ENCODE results near the gene WFDC5. TPM values are rescaled to one million over a fixed set of nuclear protein-coding genes. Genes with fewer than 3 reads are reported as not detected.

Gene WFDC5
- polyA plus RNA-seq, 1 donor, result not detected

DNA sequence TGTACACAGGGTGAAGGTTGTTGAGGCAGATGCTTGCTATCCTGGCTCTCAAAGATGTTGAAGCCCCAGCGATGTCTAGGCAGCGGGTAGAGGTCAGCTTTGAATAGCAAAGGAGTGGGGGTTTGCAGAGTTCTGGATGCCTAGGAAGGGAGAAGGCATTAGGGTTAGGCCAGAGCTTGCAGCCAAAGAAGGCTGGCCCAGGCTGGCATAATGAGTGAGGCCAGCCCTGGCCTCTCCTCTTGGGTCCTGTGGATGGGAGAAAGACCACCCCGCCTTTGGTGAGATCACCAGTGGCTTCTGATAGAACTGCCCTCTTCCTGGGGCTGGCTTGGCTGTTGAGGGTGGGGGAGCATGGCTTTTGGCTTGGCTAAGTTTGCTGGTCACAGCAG, 406 bp upstream of the WFDC5 start:
- DNase-seq (ENCODE audit: low read depth), result no peak

DNA sequence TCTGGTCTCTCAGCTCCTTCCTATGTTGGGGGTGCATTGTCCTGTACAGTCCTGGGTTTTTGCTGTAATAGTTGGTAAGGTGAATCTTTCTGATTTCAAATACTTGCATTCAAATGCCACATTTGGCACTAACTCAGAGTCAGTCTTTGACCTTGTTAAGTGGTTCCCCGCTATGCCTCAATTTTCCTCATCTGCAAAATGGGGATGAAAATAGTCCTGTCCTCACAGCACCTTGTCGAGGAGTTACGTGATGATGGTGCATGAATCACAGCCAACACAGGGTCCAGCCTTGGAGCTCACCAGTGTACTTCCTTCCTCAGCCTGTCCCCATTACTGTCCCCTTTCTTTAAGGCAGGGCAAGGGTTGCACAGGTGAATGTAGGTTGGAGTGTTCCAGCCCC, 1.1 kb downstream of the WFDC5 start:
- DNase-seq (ENCODE audit: low read depth), result no peak

DNA sequence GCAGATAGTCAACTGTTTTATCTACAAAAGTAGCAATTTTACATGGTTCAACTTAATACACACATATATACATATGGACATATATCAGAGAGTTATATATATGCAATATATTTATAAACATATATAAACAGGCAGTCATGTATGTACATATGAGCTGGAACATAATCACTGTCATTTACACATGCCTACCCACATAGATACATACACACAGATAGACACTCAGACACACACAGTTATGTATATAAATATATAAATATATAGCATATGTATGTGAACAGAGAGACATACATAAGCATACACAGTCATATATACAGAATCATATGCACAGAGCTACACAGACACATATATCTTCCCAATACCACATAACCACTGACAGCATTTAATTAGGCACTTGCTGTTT, 2.2 kb downstream of the WFDC5 start:
- no peak for DNase-seq (ENCODE audit: low read depth)

DNA sequence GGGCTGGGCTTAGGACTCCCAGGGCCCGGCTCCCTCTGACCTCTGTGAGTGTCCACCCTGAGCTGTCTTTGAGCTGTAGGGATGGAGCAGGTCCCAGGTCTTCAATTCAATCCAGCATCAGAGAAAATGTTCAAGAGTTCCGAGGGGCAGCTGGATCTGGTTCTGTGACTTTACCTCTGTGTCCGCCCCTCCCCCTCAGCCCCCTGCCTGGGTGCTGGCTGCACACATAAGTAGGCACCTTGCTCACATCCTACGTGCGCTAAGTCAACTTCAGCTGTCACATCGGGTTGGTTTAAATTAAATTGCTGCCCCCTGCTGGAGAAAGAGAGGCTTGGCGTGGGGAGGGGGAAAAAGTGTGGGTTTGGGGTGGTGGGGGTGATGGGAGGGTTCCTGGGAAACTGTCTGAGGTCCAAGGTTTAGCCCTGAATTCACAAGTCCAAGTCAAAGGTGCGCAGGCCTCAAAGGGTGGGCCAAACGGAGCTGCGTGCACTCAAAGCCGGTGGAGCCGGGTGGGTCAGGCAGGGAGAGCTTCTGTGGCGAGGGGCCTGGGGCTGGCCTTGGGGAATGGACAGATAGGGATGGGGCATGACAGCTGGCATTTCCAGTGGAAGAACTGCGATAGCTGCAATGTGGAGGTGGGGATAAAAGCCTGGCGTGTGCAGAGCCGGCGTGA, 3.0 kb downstream of the WFDC5 start:
- no peak for DNase-seq (ENCODE audit: low read depth)

DNA sequence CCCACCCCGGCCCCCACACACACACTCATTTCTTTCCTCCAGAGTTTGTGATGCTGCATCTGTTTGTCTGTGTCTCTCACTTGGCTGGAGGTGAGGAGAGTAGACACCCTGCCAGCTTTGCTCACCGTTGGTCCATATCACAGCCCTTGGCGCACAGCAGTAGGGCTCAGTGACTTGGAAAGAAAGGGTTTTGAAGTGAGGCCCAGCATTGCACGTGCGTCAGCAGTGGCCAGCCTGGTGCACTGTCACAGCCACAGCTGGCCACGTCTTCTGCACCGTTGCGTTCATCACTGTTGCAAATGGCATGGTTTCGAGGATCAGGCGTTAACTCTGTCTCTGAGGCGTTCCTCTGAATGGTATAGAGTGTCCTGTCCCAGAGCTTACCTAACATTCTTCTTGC, 3.7 kb downstream of the WFDC5 start:
- no peak for DNase-seq (ENCODE audit: low read depth)

DNA sequence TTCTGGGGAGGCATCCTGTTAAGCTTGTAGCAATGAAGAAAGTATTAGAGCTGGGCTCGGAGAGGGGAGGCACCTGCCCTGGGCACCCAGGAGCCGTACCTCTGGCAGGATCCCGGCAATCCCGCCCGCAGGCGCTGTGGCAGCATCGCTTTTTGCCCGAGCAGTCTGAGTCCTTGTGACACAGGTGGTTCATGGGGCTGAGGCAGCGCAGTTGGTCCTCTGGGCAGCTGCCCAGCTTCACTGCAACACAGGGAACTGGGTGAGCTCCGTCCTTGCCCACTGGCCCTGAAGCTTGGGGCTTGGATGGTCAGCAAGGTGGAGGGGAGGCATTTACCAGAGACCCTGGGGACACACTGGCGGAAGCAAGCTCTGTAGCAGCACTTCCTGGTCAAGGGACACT, 4.7 kb downstream of the WFDC5 start:
- no peak for DNase-seq (ENCODE audit: low read depth)

DNA sequence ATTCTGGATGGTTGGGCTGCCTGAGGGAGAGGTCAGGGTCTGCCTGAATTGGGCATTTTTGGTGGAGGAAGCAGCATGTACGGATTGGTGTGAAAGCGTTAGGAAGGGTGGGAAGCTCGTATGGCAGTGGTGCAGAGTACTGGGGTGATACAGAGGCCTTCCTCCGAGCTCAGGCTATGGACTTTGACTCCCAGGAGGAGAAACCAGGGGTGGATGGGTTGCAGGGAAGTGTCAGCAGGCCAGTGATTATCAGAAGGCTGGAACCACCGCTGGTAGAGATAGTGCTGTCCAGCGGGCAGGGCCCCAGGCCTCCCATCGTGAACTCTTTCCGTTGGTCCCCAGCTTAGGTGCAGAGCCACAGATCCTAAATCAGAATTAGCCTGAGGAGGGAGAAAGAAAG, 5.3 kb downstream of the WFDC5 start:
- DNase-seq (ENCODE audit: low read depth), result no peak

DNA sequence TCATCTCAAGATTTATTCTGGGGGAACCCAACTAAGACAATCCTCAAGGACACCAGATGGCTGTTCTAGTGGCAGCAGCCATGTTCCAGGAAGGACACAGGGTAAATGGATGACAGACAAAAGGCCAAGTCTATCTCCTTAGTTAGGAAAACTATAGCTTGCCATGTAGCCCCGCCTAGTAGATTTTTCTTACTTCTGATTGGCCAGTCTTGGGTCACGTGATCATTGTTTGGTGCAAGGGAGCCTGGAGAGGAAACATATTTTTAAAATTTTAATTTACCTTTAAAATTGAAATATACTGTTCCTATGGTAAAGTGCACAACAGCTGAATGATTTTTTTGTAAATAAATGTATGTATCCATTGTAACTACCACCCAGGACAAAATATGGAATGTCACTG, 9.7 kb downstream of the WFDC5 start:
- DNase-seq (ENCODE audit: low read depth), result no peak

DNA sequence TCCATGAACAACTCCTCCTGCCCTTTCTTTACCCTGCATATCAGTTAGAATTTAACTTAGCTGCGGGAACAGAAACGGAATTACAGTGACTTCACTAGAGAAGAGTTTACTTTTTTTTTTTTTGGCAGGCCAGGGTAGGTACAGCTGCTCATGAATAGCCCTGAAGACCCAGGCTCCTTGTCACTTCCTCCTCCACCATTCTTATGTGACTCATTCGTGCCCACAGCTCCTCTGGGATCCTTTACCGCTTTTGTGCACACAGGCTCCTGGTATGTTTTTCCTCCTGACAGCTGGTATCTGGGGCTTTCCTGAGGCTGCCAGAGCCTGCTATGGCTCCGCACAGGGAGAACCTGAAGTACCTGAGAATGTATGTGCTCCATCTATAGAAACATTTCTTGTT, 10.2 kb downstream of the WFDC5 start:
- no peak for DNase-seq (ENCODE audit: low read depth)

DNA sequence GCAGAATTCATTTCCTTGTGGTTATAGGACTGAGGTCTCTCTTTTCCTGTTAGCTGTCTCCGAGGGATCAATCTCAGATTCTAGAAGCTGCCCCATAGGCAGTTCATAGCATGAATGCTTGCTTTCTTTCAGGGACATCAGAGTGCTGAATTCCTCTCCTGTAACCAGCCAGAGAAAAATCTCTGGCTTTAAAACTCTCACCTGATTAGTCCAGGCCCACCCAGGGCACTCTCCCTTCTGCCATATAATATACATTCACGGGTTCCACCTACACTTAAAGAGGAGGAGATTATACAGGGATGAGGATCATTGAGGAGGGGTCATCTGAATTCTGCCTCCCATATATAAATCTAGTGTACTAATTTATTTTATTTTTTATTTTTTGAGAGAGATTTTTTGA, 11.9 kb downstream of the WFDC5 start:
- DNase-seq (ENCODE audit: low read depth), result no peak

DNA sequence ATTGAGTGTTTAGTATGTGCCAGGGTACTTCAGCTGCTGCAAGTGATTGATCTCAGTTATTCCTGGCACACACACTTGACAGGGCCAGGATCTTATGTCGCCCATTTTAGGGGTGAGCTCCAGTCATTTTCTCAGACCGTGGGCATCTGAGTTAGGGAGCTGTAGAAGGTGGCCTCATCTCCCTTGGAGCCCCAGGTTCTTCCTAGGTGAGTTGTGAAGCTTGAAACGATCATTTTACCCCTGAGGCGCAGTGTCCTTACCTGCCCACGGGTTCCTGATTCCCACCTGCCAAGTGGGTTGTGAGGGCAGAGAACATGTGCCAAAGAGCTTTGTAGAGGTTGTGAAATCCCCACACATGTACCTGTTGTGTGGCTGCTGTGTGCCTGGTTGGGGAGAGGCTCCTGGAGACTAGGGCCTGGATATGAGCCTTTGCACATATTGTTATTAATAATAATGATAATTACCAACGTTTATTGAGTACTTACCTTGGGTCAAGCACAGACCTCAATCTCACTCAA, 13.6 kb downstream of the WFDC5 start:
- no peak for DNase-seq (ENCODE audit: low read depth)

DNA sequence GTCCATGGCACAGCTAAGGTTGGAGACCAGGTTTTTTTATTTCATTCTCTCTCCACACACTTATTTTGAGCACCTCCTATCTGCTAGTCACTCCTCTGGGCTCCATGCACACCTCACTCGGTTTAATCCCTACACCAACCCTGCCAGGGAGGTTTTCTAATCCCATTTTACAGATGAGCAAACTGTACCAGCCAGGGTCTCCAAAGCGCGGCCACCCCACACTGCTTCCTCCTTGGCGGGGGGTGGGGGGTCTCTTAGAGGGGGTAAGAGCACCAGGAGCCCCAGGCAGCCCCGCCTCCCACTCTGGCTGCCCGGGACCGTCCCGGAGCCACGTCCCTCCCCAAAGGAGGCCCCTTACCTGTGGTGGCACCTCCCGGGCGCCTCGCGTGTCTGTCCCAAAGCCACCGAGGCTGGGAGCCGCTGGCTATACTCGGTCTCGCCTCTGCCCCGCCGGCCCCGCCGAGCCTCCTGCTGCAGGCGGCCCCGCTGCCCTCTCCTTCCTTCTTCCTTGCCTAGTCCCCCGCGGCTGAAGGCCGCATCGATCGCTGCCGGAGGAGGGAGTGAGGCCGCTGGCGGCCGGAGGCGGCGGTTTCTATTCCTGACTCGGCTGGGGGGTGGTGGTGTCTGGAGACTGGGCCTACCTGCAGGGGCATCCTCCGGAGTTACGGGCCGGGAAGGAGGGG, 14.3 kb downstream of the WFDC5 start, which contains the start of gene KCNS1:
TSS of gene KCNS1 (minus strand) at position 565 of the 683 bp plus-strand sequence. CDS start 1,891 bp downstream, outside the sequence.
- no peak for DNase-seq (ENCODE audit: low read depth)

DNA sequence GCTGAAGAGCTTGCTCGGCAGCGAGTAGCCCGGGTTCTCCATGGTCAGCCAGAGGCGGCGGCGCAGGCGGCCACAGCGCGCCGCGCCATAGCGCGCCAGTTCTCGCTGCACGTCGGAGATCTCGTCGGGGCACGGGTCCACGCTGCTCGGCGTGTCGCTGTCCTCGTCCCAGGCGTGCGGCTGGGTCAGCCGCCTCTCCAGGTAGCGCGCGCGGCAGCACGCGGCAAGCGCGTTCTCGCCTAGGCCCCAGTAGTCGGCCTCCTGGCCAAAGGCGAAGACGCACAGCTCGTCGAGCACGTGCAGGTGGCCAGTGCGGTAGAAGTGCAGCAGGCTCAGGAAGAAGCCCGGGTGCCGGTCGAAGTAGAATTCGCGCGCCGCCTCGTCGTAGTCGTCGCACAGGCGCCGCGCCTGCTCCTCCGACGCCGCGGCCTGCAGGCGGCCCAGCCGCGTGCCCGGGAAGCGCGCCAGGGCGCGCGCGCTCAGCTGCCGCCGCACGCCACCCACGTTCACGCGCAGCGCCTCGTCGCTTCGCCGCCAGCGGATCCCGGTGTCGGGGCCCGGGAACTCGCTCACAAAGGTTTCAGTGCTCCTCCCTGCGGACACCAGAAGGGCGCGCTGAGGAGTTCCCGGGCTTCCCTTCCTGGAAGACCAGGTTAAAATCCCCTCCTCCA, 16.7 kb downstream of the WFDC5 start:
- DNase-seq (ENCODE audit: low read depth), result no peak

DNA sequence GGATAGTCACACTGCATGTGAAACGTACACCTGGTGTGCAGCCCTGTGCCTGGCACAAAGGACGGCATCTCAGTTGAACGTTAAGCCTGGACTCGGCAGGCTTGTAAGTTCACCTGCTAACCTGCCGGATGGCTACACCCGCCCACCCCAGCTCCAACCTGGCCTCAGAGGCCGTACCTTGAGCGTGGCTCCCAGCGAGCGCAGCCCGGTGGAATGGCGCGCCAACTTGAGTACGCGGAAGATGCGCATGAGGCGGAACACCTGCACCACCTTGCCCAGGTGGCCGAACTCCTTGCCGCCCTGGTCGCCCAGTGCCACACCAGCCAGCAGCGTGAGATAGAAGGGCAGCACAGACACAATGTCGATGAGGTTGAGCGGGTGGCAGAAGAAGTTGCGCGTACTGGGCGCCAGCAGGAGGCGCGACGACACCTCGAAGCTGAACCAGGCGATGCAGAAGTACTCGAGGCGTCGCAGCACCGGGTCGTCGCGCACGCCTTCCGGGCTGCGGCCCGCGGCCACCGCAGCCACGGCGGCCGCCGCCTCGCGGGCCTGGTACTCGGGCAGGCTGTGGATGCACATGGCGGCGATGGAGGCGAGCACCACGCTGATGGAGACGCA, 17.4 kb downstream of the WFDC5 start:
- no peak for DNase-seq (ENCODE audit: low read depth)

DNA sequence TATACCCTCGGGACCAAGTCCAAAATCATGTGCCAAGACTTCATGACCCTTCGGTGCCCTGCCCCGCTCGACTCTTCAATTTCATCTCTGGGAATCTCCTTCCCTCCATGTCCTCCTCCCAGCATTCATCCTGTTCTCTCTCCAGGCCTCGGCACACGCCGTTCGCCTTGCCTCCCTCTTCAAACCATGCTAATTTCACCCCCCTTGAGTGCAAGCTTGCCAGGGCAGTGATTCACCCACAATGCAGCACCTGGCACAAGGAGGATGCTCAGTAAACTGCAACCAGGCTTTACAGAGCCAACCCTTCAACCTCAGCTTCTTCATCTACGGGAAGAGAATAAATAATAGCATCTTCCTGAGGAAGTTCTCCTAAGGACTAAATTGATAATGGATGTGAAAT, 18.2 kb downstream of the WFDC5 start:
- DNase-seq (ENCODE audit: low read depth), result no peak

DNA sequence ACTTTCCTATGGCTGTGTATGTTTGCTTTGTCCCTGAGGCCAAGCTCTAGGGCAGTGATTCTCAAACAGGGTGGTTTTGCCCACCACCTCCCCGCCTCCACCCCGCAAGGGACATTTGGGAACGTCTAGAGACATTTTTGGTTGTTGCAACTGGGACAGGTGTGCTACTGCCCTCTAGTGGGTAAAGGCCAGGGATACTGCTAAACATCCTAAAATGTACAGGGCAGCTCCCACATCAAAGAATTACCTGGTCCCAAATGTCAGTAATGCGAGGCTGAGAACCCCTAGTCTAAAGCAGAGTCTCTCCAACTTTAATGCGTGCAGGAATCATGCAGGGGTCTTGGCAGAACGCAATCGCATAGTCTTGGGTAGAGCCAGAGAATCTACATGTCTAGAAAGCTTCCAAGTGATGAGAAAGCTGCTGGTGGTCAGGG, 19.2 kb downstream of the WFDC5 start:
- DNase-seq (ENCODE audit: low read depth), result peak; percentile 16

DNA sequence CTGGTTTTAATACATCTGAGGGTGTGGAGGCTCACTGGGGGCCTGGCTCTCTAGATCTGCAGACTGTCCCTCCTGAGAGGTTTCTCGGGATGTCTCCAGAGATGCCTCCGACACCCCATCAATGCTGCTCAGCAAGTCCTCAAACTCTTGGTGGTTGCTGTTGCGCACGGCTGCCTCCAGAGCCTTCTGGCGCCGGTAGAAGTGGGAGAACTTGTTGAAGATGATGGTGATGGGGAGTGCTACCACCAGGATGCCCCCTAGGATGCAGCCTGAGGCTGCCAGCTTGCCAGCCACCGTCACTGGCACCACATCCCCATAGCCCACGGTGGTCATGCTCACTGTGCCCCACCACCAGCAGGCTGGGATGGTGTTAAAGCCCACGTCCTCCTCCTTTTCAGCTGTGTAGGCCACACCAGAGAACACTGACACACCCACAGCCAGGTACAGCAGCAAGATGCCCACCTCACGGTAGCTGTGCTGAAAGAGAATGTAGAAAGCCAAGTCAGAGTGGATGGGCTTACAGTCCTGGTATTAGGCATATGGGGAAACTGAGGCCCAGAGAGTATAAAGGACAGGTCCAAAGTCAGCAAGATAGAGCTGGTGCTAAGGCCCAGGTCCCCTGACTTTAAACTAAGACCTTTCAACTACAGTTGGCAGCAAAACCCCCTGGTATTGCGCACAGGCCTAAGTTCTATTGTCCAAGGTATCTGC, 20.0 kb downstream of the WFDC5 start:
- DNase-seq (ENCODE audit: low read depth), result no peak

DNA sequence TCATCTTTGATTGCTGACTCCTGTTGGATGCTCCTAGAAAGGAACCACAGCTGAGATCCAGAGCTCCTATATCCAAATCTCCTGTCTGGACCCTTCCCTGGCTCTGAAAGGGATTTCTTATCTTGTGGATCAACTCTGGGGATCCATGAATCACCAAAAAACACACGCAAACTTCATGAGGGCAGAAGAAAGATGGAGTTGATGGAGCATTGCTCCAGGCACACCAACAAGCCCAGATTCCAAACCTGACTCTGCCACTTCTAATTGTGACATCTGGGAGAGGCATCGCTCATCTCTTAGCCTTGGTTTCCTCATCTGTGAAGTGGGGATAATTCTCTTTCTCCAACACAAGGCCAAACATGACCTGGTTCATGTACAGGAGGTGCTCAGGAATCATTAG, 20.8 kb downstream of the WFDC5 start:
- DNase-seq (ENCODE audit: low read depth), result no peak

DNA sequence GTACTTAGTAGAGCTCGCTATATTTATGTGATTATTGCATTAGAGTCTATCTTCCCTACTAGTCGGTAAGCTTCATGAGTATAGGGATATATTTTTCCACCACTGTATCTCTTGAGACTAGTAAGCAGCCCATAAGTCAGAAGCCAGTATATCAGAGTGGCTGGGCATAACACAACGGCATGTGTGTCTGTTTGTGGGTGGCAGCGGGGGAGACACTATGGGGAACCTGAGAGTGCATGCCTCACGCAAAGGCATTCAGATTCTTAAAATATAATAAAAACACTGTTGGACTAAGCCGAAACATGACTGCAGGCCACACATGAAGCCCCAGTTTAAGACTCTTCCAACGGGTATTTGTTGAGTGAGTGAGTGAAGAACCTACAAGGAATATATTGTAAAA, 22.1 kb downstream of the WFDC5 start:
- no peak for DNase-seq (ENCODE audit: low read depth)

DNA sequence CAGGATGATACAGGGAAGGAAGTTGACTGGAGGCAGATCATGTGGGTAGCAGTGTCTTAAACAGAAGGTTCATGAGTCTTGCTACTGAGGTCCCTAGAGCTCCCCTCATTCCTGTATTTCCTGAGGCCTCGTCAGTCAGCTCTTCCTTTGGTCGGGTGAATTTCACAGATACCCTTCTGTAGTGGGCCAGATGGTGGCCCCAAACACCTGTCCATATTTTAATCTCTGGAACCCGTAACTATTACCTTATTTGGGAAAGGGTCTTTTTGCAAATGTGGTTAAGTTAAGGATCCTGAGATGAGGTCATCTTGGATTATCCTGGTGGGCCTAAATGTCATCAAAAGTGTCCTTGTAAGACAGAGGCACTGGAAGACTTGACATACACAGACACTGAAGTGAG, 23.6 kb downstream of the WFDC5 start:
- DNase-seq (ENCODE audit: low read depth), result no peak

DNA sequence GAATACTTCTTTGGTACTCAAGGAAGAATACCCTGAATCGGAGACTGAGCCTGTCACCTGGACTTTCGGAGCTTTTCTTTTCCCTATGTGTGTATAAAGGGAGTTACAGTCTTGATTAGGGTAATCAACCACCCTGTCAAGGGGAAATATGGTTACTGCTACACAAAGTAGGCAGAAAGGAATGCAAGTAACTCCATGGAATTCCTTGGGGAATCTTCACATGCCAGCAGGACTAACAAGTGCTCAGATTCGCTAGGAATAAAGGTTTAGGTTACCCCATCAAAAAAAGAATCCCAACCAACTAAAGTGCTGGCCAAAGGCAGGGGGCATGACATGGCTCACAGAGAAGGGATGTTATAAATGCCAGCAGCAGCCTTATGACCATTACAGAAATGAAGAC, 24.5 kb downstream of the WFDC5 start:
- DNase-seq (ENCODE audit: low read depth), result no peak

DNA sequence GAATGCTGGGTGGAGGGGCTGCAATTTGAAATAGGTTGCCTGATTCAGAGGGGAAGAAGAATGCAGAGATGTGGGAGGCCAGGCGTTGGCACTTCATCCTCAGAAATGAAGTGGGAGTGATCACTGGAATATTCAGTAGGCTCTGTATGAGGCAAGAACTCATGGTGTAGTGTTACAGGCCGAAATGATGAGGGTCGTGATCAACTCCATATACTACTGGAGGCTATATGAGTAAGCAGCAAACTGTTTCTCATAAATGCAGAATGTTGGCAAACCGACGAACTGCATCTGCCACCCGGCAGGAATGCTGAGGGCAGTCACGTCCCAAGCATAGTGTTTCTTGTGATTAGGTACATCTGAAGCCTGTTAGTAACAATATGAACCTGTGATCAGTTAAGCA, 26.7 kb downstream of the WFDC5 start:
- no peak for DNase-seq (ENCODE audit: low read depth)
